H1 (cell line): ENCODE data around the gene KPNA1. TPM values are rescaled to one million over a fixed set of nuclear protein-coding genes. Genes with fewer than 3 reads are reported as not detected.

Experiments used
- CTCF ChIA-PET: fragments of 300-600 bp; sonication (Branson Sonifier 250); formaldehyde crosslinking; loops from one replicate; lab custom pipeline; 2021; ENCODE audit not compliant: partially characterized antibody; lab: Charles Lee
- POLR2A ChIA-PET: fragments of 300-600 bp; sonication (Branson Sonifier 250); formaldehyde crosslinking; loops from one replicate; lab custom pipeline; 2021; ENCODE audit warnings: inconsistent platforms; ENCODE audit not compliant: partially characterized antibody; lab: Charles Lee
- DNase-seq, 2 experiments: peaks; one replicate each; pipeline versions ENCODE4 v3.0.0 to v3.0.0-alpha.2; 2010 to 2022; ENCODE audit warnings: low spot score in 2 of 2, low read depth in 1 of 2, mixed read lengths in 1 of 2
- FAIRE-seq: peaks from 2 replicates; lab custom pipeline; 2011; peaks lifted over from hg19 to GRCh38; lab: Jason Lieb, UNC
- H2AFZ ChIP-seq: 2 replicates; pipeline ENCODE4 v1.8.1; 2012; ENCODE audit warnings: low read length, inconsistent platforms
- H2AK5ac ChIP-seq: 2 replicates; pipeline ENCODE4 v1.6.1; 2013; ENCODE audit warnings: low read depth, low read length
- H2BK120ac ChIP-seq: replicated peaks from 2 replicates; pipeline ENCODE3; 2013; ENCODE audit warnings: low read depth, low read length, inconsistent platforms
- H2BK12ac ChIP-seq: 2 replicates; pipeline ENCODE4 v1.6.1; 2013; ENCODE audit warnings: low read depth, low read length
- H2BK15ac ChIP-seq: 2 replicates; pipeline ENCODE4 v1.6.1; 2013; ENCODE audit warnings: low read length
- H2BK20ac ChIP-seq: 2 replicates; pipeline ENCODE4 v1.6.1; 2013; ENCODE audit warnings: low read length
- H2BK5ac ChIP-seq: 2 replicates; pipeline ENCODE4 v1.6.1; 2013; ENCODE audit warnings: low read depth, low read length
- H3K14ac ChIP-seq: 2 replicates; pipeline ENCODE4 v1.6.1; 2013; ENCODE audit warnings: inconsistent platforms; ENCODE audit not compliant: insufficient read length
- H3K18ac ChIP-seq: 2 replicates; pipeline ENCODE4 v1.6.1; 2013; ENCODE audit warnings: low read length; ENCODE audit errors: extremely low read depth
- H3K23ac ChIP-seq: 2 replicates; pipeline ENCODE4 v1.6.1; 2013; ENCODE audit warnings: inconsistent platforms; ENCODE audit not compliant: insufficient read length
- H3K23me2 ChIP-seq: 2 replicates; pipeline ENCODE4 v1.6.1; 2013; ENCODE audit warnings: low read depth, low read length
- H3K27ac ChIP-seq: 2 replicates; pipeline ENCODE4 v1.6.1; 2011; ENCODE audit warnings: low read depth, low read length, inconsistent platforms
- H3K27me3 ChIP-seq, 4 experiments: replicated peaks in 1 of 4; 1 replicate in 1 of 4; 2 replicates in 3 of 4; pipeline versions ENCODE4 v1.6.1 to v1.8.1; 2011 to 2013; ENCODE audit warnings: low read length in 3 of 4, mild to moderate bottlenecking in 3 of 4, inconsistent platforms in 2 of 4, mixed read lengths in 2 of 4, moderate library complexity in 1 of 4; ENCODE audit not compliant: control insufficient read depth in 3 of 4, insufficient read depth in 3 of 4; ENCODE audit errors: extremely low read depth in 1 of 4
- H3K36me3 ChIP-seq, 4 experiments: 2 replicates each; pipeline versions ENCODE4 v1.6.1 to v1.8.1; 2011 to 2013; ENCODE audit warnings: mild to moderate bottlenecking in 4 of 4, low read length in 3 of 4, moderate library complexity in 2 of 4, control low read depth in 1 of 4, inconsistent platforms in 1 of 4; ENCODE audit not compliant: insufficient read depth in 4 of 4, control insufficient read depth in 2 of 4
- H3K4ac ChIP-seq: replicated peaks from 2 replicates; pipeline ENCODE3; 2013; ENCODE audit warnings: low read length, low read depth, mixed read lengths, inconsistent platforms; ENCODE audit not compliant: insufficient read length
- H3K4me1 ChIP-seq, 4 experiments: replicated peaks in 1 of 4; 1 replicate in 1 of 4; 2 replicates in 3 of 4; pipeline versions ENCODE4 v1.6.1 to v1.8.1; 2011 to 2013; ENCODE audit warnings: low read length in 3 of 4, inconsistent platforms in 2 of 4, mixed read lengths in 1 of 4; ENCODE audit not compliant: insufficient read depth in 4 of 4, control insufficient read depth in 3 of 4
- H3K4me2 ChIP-seq, 2 experiments: 2 replicates each; pipeline versions ENCODE4 v1.6.1 to v1.8.1; 2011 to 2013; ENCODE audit warnings: low read depth in 2 of 2, low read length in 2 of 2, control low read depth in 1 of 2, inconsistent platforms in 1 of 2, mild to moderate bottlenecking in 1 of 2; ENCODE audit not compliant: insufficient read depth in 1 of 2
- H3K4me3 ChIP-seq, 4 experiments: fragments of 200-600, 300-600 bp in 1 of 4; sonication (generic), shearing (Covaris generic), sonication (Bioruptor Twin) in 1 of 4; 2 replicates each; pipeline versions ENCODE4 v1.5.1 to v1.8.1; 2011 to 2016; ENCODE audit warnings: low read length in 4 of 4, low read depth in 3 of 4, control low read depth in 2 of 4, inconsistent platforms in 2 of 4, mild to moderate bottlenecking in 2 of 4, mixed read lengths in 1 of 4, moderate library complexity in 1 of 4; ENCODE audit not compliant: insufficient read depth in 2 of 4; ENCODE audit errors: extremely low read depth in 1 of 4
- H3K56ac ChIP-seq: replicated peaks from 2 replicates; pipeline ENCODE3; 2013; ENCODE audit warnings: low read depth, mild to moderate bottlenecking, mixed read lengths, low read length, inconsistent platforms; ENCODE audit not compliant: insufficient read length
- H3K79me1 ChIP-seq: 2 replicates; pipeline ENCODE4 v1.6.1; 2013; ENCODE audit warnings: low read depth, low read length, control low read depth
- H3K79me2 ChIP-seq, 2 experiments: 2 replicates each; pipeline versions ENCODE4 v1.6.1 to v1.8.1; 2012 to 2013; ENCODE audit warnings: low read length in 2 of 2, mild to moderate bottlenecking in 2 of 2, inconsistent platforms in 1 of 2; ENCODE audit not compliant: insufficient read depth in 2 of 2, control insufficient read depth in 1 of 2
- H3K9ac ChIP-seq, 4 experiments: replicated peaks in 1 of 4; 1 replicate in 1 of 4; 2 replicates in 3 of 4; pipeline versions ENCODE4 v1.6.1 to v1.8.1; 2011 to 2013; ENCODE audit warnings: low read depth in 3 of 4, low read length in 3 of 4, control low read depth in 2 of 4, mild to moderate bottlenecking in 2 of 4, moderate library complexity in 2 of 4, inconsistent platforms in 1 of 4; ENCODE audit errors: extremely low read depth in 1 of 4
- H3K9me3 ChIP-seq, 2 experiments: 2 replicates each; pipeline versions ENCODE4 v1.6.1 to v1.8.1; 2012 to 2013; ENCODE audit warnings: mild to moderate bottlenecking in 2 of 2, moderate library complexity in 2 of 2, control low read depth in 1 of 2, inconsistent platforms in 1 of 2, low read depth in 1 of 2, low read length in 1 of 2, mixed read lengths in 1 of 2; ENCODE audit not compliant: insufficient read depth in 2 of 2
- H4K20me1 ChIP-seq, 2 experiments: replicated peaks in 1 of 2; 2 replicates each; pipeline versions ENCODE3 to v1.8.1; 2011 to 2013; ENCODE audit warnings: inconsistent platforms in 2 of 2, low read length in 2 of 2, mild to moderate bottlenecking in 1 of 2; ENCODE audit not compliant: insufficient read depth in 2 of 2, control insufficient read depth in 1 of 2
- H4K5ac ChIP-seq: 2 replicates; pipeline ENCODE4 v1.6.1; 2013; ENCODE audit warnings: low read length, low read depth, mixed read lengths, inconsistent platforms; ENCODE audit not compliant: insufficient read length
- H4K8ac ChIP-seq: 2 replicates; pipeline ENCODE4 v1.8.0; 2013; ENCODE audit warnings: mild to moderate bottlenecking, moderate library complexity, low read length, inconsistent platforms; ENCODE audit not compliant: insufficient read depth; ENCODE audit errors: extremely low read depth
- H4K91ac ChIP-seq: replicated peaks from 2 replicates; pipeline ENCODE3; 2013; ENCODE audit warnings: low read length, mixed read lengths, inconsistent platforms; ENCODE audit not compliant: insufficient read length
- CBX5 ChIP-seq: fragments of 300-800, 300-1000 bp; sonication (generic); IDR thresholded peaks from 2 replicates; pipeline ENCODE4 v1.7.1; 2016; ENCODE audit warnings: antibody characterized with exemption, low read length, low read depth
- WGBS, 2 experiments: shearing (Covaris generic) in 1 of 2; methylation state at CpG; one replicate each; pipeline versions ENCODE4 v1.1.6 to v1.1.7; 2013 to 2015; ENCODE audit warnings: low lambda C conversion rate in 2 of 2, mixed read lengths in 2 of 2, inconsistent platforms in 1 of 2, low coverage in 1 of 2, missing lambda C conversion rate in 1 of 2; ENCODE audit not compliant: insufficient replicate concordance in 2 of 2, insufficient coverage in 1 of 2, insufficient read length in 1 of 2; ENCODE audit errors: extremely low coverage in 1 of 2, missing lambda C conversion rate in 1 of 2; 5-methylcytosine and 5-hydroxymethylcytosine counted together
- polyA plus RNA-seq, 7 experiments: library from polyadenylated mRNA; depleted of rRNA in 3 of 7; stranded (reverse) in 5 of 7; unstranded in 2 of 7; fragments of >200 nt in 5 of 7; fragments of 200-250 nt in 2 of 7; gene quantifications; 1 replicate in 5 of 7; 2 replicates in 1 of 7; 4 replicates in 1 of 7; pipeline versions ENCODE4 v1.2.1 to v1.2.3, GENCODE V29; 2011 to 2013; ENCODE audit warnings: missing spikeins in 2 of 7, mixed read lengths in 2 of 7
- total RNA-seq: library from RNA; stranded (reverse); fragmentation: NEBNext Ultra II Directional; extraction: Animal tissue kit (Norgen Biotek cat#: 25700); gene quantifications from 2 replicates; pipeline ENCODE4 v1.2.1, GENCODE V29; 2021

KPNA1 gene
- total and polyA plus RNA-seq, 2 of the 8 experiments (the other 6 are each of a cell fraction or from before 2014, with no cell fraction given) = 14.8 to 63.0 TPM

- Histone ChIP-seq H3K4me1 (peaks cover 0 to 10% (median 2%) of the 10 kb centered on the region in 4 experiments; a peak in 5 of 7 replicates), H2BK15ac (0 out of 2 replicates have a peak overlapping the region, but pooled peaks have one; percentile 26), H4K91ac (no peak overlapping the region), H3K36me3 (no peaks in the 10 kb centered on the region), H3K56ac (no peak overlapping the region), H3K79me1 (peaks cover 2% of the 10 kb centered on the region; the same call in 1 of the 2 replicates), H2BK20ac (0 out of 2 replicates have a peak overlapping the region, but pooled peaks have one; percentile 76), H3K9me3 (no peaks in the 10 kb centered on the region), H2BK5ac (no peak overlapping the region), H2BK120ac (no peak overlapping the region), H2AK5ac (no peak overlapping the region), H2AFZ (peak overlapping the region; percentile 99), H3K27ac (no peak overlapping the region), H3K4me3 (peak overlapping the region; percentile 85 to 93 (median 90)), H4K20me1 (peaks cover 5 to 13% of the 10 kb centered on the region in 2 experiments), H3K9ac (no peak overlapping the region), H3K23me2 (peaks cover 7% of the 10 kb centered on the region), H4K5ac (peak overlapping the region; percentile 4), H3K14ac (no peak overlapping the region), H3K18ac (no peak overlapping the region; the same call in 1 of the 2 replicates), H3K27me3 (no peaks in the 10 kb centered on the region), H3K79me2 (peaks cover 9 to 41% of the 10 kb centered on the region in 2 experiments; a peak in 3 of 4 replicates), H3K4ac (no peak overlapping the region), H3K23ac (no peak overlapping the region), H2BK12ac (no peak overlapping the region), H4K8ac (no peak overlapping the region), H3K4me2 (peak overlapping the region; percentile 64 to 83)
- CTCF ChIA-PET = interaction anchor here (0.6 to 1.1 kb wide), 4 partner anchors 11 to 147 kb away, joined by 3 to 4 read pairs (median 3); no protein-coding TSS in a partner anchor
- DNase-seq (no peak), FAIRE-seq (no peak)
- 50% methylated on average over 19 of the region's 19 CpGs; no CpG with 5 or more reads in 1 of the 2 experiments for WGBS, 2 experiments
- POLR2A ChIA-PET = interaction anchor here (0.7 to 2.5 kb wide), 8 partner anchors 9 to 131 kb away, joined by 3 to 10 read pairs (median 4); partner anchors contain the start of genes FAM162A and WDR5B
- TF ChIP-seq CBX5 = no peak
Measured at GRCh38 chr3:122515020-122515468, 305 bp upstream of the KPNA1 start.
